Measurements from ENCODE around the gene FAHD1.

- TF ChIP-seq CTCF (IDR thresholded peaks at IDR 0.05 in 4 of 5, conservative IDR thresholded peaks at IDR 0.05 in 1 of 5) (peak in 2 of 5 experiments; percentile 26 to 33), POLR2A (IDR thresholded peaks at IDR 0.05) (no peak)
Measured at GRCh38 chr16:1812732-1813163, 14.3 kb upstream of the FAHD1 start.
